HG03342 (cell line): ENCODE results near the gene TMEM184B.

ENCODE experiments used
- ATAC-seq: cut with Tn5 transposase; IDR thresholded peaks from one replicate; pipeline ENCODE4 v1.9.1; 2021; ENCODE audit warnings: mild to moderate bottlenecking, moderate library complexity; ENCODE audit not compliant: unreplicated experiment

TMEM184B gene

DNA sequence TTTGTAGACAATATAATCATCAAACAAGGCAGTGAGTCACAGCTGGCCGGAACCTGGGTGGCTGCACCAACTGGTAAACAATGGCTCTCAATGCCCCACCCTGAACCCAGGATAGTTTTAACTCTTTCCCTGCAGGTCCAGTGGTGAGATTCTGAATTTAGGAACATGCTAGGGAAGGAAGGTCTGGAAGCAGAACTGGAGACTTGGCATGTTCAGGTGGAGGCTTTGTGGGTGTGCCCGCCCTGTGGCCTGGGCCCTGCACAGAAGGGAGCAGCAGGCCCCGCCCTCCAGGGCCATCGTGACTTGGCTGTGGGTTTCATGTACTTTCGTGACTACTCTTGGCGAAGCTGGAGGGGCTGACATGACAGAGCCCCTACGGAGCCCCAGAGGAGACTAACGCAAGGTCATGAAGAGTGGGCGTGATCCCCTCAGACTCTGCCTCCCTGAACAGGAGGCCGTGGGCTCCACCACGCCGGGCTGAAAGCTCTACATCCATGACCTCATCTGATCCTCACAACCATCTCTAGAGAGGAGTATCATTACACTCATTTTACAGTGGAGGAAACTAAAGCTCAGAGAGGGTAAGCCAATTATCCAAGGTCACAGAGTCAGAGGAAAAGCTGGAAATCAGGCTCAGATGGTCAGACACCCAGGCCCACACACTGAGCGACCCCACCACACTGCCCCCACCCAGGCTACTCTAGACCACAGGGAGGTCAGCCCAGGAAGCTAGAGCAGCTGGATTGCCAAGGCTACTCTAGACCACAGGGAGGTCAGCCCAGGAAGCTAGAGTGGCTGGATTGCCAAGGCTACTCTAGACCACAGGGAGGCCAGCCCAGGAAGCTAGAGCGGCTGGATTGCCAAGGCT, 43.7 kb downstream of the TMEM184B start:
- no peak for ATAC-seq

DNA sequence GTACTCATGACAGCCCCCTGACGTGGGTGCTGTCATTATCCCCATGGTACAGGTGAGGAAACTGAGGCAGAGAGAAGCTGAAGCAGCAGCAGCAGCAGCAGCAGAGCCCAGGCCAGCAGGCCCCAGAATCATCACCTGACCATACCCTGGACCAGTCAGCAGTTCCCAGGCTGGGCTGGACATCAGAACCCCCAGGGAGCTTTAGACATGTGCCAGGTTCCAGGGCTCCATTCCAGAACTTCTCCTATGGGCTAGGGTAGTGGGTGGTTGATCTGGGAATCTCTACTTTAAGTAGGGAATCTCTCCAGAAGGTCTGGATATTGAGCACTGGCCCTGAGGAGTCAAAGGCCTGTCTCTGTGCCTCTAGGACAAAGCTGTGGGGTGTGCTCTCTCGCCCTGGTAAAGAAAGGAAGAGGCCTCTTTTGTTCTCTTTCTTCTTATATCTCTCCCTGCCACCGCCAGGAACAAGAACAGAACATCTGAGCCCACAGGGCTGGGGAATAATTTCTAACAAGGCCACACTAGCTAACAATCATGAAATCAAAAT, 44.4 kb downstream of the TMEM184B start:
- no peak for ATAC-seq

DNA sequence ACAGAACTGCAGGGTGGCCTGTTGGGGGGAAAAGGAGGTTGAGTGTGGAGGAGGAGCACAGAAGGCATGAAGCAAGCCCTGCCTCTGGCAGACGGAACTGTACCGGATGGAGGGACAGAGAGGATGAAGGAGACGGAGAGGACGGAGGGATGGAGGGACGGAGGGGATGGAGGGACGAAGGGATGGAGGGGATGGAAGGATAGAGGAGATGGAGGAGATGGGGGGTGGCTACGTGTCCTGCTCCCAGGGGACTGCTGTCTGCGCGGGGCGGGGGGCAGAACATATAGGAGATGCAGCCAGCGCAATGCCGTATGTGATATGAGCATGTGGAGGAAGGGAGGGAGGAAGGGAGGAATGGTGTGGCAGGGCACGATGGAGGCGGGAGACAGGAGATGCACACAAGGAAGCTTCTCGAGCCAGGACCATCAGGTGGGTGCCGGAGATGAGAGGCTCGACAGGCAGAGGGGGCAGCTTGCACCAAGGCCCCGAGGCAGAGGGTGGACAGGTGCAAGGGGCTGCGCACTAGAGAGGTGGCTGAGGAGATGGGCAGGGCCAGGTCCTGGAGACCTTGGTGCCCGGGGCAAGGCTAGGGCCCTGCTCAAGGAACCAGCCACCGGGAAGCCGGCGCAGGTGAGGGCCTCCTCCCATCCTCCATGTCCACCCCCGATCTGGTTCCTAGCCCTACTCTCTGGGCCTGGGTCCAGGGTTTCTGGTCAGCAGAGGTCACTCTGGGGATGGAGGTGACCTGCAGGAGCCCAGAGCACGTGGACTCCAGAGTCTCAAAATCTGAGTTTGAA, 45.8 kb downstream of the TMEM184B start:
- ATAC-seq: no peak

DNA sequence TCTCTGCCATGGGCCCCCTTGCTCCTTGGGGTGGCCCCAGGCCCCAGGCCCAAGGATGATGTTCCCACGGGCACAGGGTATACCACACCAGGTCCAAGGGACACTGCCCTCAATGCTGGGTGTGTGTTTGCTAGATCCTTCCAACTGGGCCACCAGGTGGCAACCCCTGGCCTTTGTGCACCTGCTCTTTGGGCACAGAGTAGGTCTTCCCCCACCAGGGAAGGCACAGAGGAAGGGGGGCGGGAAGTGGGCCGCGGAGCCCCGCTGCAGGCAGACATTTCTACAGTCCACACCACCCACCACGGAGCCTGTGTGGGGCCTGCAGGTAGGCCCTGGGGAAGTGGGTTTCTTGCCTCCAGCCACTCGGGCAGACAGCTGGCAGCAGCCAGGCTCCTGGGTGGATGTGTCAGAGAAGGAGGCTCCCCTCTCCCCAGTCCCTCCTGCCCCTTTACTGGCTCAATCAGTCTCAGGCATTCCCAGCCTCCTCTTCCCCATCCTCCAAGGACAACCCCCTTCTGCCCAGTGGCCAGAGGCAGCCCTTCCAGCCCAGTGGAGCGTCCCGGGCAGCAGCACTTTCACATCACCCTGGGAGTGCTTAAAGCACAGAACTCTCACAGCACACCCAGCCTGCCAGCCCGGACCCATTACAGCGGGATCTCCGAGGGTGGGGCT, 49.4 kb downstream of the TMEM184B start:
- no peak for ATAC-seq

DNA sequence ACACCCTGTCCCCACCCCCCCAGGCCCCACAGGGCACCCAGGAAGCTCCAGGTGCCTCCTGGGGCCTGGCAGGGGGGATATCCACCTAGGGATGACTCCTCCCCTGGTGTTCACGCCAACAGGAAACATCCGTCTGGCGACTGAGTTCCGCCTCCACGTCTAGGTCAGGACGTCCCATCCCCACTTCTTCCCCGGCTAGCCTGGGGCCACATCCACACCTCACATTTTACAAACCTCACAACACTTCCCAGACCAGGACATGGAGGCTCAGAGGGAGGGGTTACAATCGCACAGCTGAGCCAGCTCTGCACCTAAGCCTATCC, 50.1 kb downstream of the TMEM184B start:
- no peak for ATAC-seq

DNA sequence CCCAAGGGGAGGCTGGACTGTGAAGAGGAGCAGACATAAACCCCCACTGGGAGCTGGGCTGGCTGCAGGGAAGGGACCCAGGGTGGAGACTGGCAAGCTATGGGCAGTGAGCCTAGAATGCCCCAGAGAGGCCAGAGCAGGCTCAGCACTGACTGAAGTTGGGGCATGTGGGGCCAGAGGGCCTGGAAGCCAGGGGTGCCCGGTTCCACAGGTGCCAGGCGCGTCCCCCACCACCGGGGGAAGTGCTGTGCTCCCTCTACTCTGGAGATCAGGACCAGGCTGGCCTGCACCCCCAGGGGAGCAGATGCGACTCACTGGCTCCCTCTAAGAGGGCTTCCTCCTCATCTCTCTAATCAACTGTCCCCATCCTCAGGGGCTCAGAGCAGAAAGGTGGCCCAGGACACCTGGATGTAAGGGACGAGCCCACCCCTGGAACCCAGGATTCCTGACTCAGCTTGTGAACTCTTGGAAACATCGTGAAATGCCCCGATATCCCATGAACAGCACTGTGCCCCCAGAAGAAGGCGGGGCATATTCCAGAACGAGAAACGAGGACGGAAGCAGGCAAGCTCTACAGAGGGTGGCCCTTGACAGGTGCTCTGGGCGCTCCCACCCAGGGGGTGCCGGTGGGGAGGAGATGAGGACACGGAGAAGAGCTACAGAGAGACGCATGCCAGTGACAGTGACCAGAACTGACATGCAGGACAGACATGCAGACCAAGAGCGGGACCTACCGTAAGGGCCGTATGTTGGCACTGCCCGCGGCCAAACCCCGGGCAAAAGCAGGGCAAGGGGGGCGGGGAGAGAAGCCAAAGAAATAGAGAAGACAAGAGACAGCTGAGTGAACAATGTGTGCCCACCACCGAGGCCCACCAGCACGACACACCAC, 50.7 kb downstream of the TMEM184B start:
- ATAC-seq: no peak

DNA sequence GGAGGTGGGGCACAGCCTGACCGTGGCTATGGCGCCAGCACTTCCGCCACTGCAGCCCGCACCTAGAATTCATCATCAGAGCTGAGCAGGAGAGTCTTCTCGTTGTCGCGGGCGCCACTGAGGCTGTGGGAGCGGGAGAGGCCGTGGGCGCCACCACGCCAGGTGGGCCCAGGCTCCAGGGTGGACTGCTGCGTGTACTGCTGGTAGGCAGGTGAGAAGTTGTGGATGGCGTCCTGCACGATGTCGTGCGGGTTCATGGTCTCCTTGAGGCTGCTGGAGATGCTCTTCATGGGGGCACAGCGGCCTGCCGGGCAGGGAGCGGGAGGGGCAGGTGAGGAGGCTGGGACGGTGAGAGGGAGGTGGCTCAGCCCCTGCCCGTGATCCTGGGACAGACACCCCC, 51.4 kb downstream of the TMEM184B start:
- ATAC-seq: no peak

DNA sequence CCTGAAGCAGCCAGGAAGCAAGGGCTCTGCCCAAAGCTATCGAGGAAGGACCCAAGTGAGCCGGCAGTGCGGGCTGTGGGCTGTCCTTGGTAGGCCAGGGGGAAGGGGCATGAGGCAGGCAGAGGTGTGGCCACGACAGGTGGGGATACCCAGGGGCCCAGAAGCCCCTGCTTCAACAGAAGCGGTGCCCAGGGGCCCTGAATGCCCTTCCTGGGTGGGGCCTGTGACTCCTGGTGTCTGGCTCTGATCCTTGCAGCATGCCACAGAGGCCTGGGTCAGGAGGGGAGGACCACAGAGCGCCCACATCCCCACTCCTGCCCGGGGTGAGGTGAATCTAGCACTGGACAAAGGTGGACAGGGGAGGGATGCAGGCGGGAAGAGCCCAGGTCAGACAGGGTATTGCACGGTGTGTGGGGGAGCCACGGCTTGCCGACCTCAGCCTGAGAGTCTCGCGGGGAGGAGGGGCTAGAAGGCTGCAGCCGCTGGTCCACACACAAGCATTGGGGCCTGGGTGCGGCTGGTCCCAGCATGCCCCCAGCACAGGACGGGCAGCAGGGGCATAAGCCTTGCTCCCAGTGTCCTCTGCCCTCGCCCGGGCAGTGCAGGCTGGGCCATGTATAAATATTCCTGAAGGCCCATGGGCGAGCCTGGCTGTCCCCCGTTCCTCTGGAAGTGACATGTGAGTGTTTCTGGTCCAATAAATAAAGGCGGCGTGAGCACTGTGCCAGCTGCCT, 52.0 kb downstream of the TMEM184B start:
- no peak for ATAC-seq

DNA sequence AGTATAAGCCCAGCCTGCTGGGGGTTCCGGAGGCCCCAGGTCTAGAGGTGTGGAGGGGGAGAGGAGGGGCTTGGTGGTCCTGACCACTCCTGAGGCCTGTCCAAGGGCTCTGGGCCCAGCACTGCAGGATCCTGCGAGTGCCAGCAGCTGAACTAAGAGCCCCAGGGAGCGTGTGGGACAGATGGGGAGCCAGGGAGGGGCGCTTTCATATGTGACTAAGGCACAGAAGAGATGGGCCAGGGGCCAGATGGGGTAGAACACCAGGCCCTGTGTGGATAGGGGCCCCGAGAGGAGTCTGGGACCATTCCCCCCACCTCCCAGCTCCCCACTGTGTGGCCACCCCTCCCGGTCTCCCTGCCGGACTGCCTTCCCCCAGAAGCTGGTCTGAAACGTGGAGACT, 52.6 kb downstream of the TMEM184B start:
- no peak for ATAC-seq

DNA sequence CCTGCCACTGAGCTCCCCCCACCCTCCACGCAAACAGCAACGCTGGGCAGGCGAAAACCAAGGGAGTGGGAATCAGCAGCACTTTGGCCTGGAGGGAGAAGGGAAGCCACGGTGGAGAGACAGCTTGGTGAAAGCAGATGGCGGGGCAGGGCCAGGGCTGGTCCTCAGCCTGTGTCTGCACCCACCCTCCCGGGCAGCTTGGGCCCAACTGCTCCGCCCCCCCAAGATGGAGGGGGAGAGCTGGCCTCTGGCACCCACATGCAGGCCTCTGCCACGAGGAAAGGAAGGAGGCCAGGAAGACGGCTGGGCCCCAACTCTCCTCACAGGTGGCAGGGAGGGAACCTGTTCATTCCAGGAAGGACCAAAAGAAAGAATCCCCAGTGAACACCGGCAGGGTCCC, 53.2 kb downstream of the TMEM184B start:
- no peak for ATAC-seq

DNA sequence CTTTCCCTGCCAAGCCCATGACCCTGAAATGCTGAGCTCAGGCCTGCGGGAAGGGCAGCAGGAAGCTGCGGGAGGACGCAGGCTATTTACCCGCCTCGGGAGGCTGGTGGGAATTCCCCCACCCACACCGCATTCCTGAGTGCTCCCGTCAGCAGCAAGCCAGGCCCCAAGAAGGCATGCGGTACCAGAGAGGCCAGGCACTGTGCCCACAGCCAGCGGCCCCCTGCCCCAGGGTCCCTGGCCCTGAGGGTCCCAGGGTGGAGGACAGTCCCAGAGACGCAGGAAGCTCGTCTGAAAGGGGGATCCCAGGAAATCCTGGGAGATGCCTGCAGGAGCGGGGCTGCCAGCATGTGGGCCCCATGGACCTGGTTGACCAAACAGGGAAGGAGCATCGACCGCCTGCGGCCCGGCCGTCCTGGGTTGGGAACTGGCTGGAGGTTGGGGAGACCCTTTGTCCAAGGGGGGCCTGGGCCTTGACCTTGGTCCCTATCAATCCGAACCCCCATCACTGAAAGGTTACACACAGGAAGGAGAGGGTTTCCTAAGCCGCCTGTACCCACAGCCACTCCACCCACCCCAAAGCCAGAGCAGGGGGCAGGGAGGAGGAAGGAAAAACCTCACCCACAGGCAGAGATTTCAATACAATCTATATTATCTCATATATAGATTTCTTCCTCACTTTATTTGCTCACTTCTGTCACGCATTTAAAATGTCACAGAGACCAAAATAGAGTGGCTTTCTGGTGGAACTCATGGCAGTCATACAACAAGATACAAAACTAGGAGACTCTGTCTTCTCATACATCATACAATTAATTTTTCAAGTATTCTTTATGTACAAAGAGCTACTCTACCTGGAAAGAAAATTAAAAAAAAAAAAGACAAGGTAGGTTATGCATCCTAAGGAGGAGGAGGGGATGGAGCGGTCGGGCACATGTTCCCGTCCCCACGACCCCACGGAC, 53.9 kb downstream of the TMEM184B start:
- no peak for ATAC-seq

DNA sequence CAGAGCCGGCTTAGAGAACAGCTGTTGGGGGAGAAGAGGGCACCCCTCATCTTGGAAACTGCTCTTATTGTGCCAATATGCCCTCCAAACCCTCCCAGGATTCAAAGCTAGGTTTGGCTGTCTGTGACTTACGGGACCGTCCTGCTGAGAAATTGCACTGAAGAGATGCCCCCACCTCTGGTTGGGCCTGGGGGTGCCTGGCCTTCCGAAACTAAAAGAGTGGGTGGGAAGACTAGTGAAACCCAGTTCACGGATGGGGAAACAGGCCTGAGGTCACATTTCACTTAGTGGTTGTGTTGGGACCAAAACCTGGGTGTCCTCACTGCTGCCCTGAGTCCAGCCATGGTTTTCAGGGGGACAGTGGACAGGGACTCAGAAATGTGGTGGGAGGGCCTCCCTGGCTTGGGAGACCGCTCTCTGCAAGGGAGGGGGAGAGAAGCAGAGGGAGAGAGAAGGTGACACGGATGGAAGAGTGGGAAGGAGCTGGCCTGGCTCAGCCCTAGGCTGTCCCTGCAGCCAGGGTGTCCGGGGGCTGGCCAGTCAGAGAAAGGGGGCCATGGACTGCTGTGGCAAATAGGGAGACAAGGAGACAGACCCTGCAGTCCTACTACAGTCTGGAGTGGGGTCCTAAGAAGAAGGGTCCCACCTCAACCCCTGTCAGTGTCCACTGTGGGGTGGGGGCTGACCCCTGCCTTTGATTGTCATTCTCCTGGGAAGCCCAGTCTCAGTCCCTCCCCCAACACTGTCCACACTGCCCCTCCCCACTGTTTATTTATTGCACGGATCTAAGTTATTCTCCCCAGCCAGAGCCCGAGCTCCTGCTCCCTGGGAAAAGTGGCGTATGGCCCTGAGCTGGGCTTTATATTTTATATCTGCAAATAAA, 57.4 kb downstream of the TMEM184B start:
- ATAC-seq: no peak

DNA sequence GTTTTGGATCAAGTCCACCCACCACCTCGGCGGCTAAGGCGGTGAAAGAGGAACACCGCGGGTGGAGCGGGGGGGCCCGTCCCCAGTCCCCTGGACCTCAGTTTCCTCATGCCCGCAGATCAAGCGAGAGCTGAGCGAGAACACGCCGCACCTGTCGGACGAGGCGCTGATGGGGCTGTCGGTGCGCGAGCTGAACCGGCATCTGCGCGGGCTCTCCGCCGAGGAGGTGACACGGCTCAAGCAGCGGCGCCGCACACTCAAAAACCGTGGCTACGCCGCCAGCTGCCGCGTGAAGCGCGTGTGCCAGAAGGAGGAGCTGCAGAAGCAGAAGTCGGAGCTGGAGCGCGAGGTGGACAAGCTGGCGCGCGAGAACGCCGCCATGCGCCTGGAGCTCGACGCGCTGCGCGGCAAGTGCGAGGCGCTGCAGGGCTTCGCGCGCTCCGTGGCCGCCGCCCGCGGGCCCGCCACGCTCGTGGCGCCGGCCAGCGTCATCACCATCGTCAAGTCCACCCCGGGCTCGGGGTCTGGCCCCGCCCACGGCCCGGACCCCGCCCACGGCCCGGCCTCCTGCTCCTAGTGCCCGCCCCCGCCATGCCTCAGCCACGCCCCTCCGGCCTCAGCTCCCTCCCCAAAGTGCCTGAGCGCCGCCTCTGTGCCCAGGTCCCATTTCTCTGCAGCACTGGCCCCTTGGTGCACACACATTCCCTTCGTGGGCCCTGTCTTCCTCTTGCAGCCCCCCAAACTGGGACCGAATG, 58.3 kb downstream of the TMEM184B start:
- no peak for ATAC-seq

DNA sequence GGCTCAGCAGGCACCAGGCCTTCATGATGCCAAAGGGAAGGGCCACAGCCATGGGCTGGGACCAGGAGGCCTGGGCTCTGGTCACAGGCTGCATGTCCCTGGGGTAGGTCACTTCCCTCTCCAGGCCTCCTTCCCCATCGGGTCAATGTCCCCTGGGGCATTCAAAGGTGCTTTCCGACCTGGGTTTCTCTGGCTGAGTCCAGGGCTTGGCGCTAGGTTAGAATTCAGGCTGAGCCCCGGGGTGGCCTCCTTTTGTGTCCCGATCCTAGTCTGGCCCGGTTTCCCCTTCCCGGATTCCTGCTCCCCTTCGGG, 58.9 kb downstream of the TMEM184B start:
- no peak for ATAC-seq

DNA sequence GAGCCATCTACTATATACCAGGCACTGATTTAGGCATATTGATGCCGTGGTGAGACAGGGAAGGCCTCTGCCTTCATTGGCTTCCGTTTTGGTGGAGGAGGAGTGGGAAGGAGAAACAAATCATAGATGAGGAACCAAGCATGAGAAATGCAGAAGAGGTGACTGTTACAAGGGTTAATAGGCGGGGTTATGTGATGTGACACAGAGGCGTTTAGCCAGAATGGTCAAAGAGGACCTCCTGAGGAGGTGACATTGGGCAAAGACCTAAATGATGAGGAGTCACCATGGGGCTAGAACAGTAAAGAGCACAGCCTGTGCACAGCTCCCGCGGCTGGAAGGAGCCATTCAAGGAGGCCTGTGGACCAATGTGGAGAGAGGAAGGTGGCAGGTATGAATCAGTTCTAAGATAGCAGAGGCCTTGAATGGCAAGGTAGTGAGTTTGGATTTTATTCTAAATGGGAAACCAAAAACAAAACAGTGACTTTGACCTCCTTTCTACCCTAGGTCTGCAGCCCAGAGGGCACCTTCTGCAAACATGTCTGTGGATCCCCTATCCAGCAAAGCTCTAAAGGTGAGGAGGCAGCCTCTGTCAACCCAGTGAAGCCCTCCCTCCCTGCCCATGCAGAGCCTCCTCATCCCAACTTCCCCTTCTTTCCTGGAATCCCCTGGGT, 59.4 kb downstream of the TMEM184B start:
- no peak for ATAC-seq

DNA sequence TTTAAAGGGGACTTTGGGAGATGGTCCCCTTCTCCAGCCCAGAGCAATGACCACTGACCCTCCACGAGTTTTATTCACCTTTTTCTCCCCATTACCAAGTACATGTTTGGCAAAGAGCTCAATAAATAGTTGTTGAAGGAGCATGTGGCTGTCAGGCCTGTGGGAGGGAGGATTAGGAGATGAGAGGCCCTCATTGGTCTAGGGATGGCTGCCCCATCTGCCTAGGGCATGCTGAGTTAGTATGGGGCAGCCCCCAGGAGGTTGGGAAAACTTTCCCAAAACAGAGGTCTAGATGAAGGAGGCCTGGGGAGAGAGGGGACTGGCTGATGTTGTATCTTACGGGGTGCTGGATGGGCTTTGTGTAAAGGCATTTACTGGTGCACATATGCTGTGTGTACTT, 60.4 kb downstream of the TMEM184B start:
- no peak for ATAC-seq

DNA sequence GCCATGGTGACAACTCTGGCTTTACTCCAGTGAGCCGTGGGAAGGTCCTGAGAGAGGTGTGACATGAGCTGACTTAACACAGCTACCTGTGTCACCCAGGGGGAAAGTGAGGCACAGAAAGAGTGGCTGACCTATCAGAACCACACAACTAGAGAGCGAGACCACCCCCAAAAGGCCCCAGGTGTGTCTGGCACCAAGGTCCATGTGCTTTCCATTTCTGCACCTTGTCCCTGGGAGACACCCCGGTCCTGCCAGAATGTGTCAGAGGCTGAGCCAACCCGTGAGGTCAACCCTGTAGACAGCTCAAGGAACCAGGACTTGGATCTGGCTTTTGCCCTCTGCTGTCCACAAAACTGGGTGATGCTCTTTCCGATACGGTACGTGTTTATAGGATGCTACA, 61.3 kb downstream of the TMEM184B start:
- no peak for ATAC-seq
